K562 (cell line): ENCODE data around the gene ZNF618. TPM values are rescaled to one million over a fixed set of nuclear protein-coding genes. Genes with fewer than 3 reads are reported as not detected.

Source experiments
- ATAC-seq: fragments of 200-7000 bp; cut with Tn5 transposase; 3 replicates; pipeline ENCODE4 v1.9.1; 2020; ENCODE audit warnings: moderate library complexity
- Bru-seq: library from RNA; stranded (reverse); fragments of 400-500 nt; gene quantifications from one replicate; lab custom pipeline; 2021; lab: Mats Ljungman, UMichigan
- BruChase-seq, 2 experiments: library from RNA; stranded (reverse); fragments of 400-500 nt; gene quantifications; one replicate each; lab custom pipeline; 2021; lab: Mats Ljungman, UMichigan
- BruUV-seq: library from RNA; stranded (reverse); fragments of 400-500 nt; replicated peaks from 2 replicates; lab custom pipeline; 2021; lab: Mats Ljungman, UMichigan
- CTCF ChIA-PET: fragments of 300-600 bp; formaldehyde crosslinking; extraction: SDS; loops from one replicate; lab custom pipeline; 2021; ENCODE audit warnings: low intra/inter-chr PET ratio; lab: Yijun Ruan, JAX
- POLR2A ChIA-PET: fragments of 300-600, 350-650 bp; sonication (Branson Sonifier 250); formaldehyde crosslinking; extraction: SDS; loops from one replicate; lab custom pipeline; 2021; ENCODE audit warnings: antibody characterized with exemption, inconsistent platforms; lab: Yijun Ruan, JAX
- DNase-seq, 4 experiments: peaks; one replicate each; pipeline versions ENCODE4 v3.0.0 to v3.0.0-alpha.2; 2011 to 2018; ENCODE audit warnings: low spot score in 3 of 4, mixed read lengths in 3 of 4; ENCODE audit errors: extremely low read depth in 1 of 4
- FAIRE-seq: peaks from 2 replicates; lab custom pipeline; 2011; peaks lifted over from hg19 to GRCh38; lab: Jason Lieb, UNC
- H2AFZ ChIP-seq: 2 replicates; pipeline ENCODE4 v1.6.0; 2011; ENCODE audit warnings: low read depth, low read length, control low read depth, inconsistent platforms
- H3K27ac ChIP-seq: fragments of 200-600 bp; 3 replicates; pipeline ENCODE4 v1.8.0; 2011; ENCODE audit warnings: low read depth, mild to moderate bottlenecking, control low read depth, inconsistent platforms, low read length, moderate library complexity, mixed read lengths; ENCODE audit errors: extremely low read depth
- H3K27me3 ChIP-seq, 2 experiments: fragments of 300-600 bp in 1 of 2; 2 replicates in 1 of 2; 3 replicates in 1 of 2; pipeline versions ENCODE4 v1.6.0 to v1.8.0; 2011; ENCODE audit warnings: inconsistent platforms in 2 of 2, low read length in 2 of 2, mild to moderate bottlenecking in 1 of 2, mixed read lengths in 1 of 2, moderate library complexity in 1 of 2; ENCODE audit not compliant: control insufficient read depth in 2 of 2, insufficient read depth in 2 of 2
- H3K36me3 ChIP-seq: fragments of 300-600 bp; 3 replicates; pipeline ENCODE4 v1.8.0; 2011; ENCODE audit warnings: mild to moderate bottlenecking, low read length, inconsistent platforms; ENCODE audit not compliant: control insufficient read depth, insufficient read depth
- H3K4me1 ChIP-seq, 2 experiments: fragments of 200-600 bp in 1 of 2; replicated peaks in 1 of 2; 2 replicates in 1 of 2; 3 replicates in 1 of 2; pipeline versions ENCODE4 v1.5.1 to v1.8.0; 2011; ENCODE audit warnings: inconsistent platforms in 2 of 2, low read length in 2 of 2, mild to moderate bottlenecking in 1 of 2, mixed read lengths in 1 of 2, moderate library complexity in 1 of 2; ENCODE audit not compliant: control insufficient read depth in 2 of 2, insufficient read depth in 2 of 2
- H3K4me2 ChIP-seq: 2 replicates; pipeline ENCODE4 v1.6.1; 2011; ENCODE audit warnings: low read length, control low read depth, inconsistent platforms, mixed read lengths; ENCODE audit not compliant: insufficient read depth
- H3K4me3 ChIP-seq: fragments of 200-600 bp; sonication (generic), shearing (Covaris generic); 2 replicates; pipeline ENCODE4 v1.5.1; 2016; ENCODE audit warnings: control low read depth, inconsistent platforms
- H3K79me2 ChIP-seq: fragments of 200-600 bp; 3 replicates; pipeline ENCODE4 v1.8.0; 2011; ENCODE audit warnings: low read length, inconsistent platforms; ENCODE audit not compliant: control insufficient read depth, insufficient read depth
- H3K9ac ChIP-seq, 2 experiments: 2 replicates each; pipeline versions ENCODE4 v1.6.0 to v1.6.1; 2011; ENCODE audit warnings: low read depth in 2 of 2, low read length in 2 of 2, control low read depth in 1 of 2, inconsistent platforms in 1 of 2, mild to moderate bottlenecking in 1 of 2, mixed read lengths in 1 of 2; ENCODE audit not compliant: insufficient read depth in 1 of 2
- H3K9me1 ChIP-seq: one replicate; pipeline ENCODE4 v1.6.0; 2011; ENCODE audit warnings: inconsistent platforms, mild to moderate bottlenecking, low read length, moderate library complexity; ENCODE audit not compliant: control insufficient read depth, insufficient read depth
- H3K9me3 ChIP-seq: replicated peaks from 2 replicates; pipeline ENCODE4 v1.5.1; 2011; ENCODE audit warnings: low read depth, low read length, inconsistent platforms; ENCODE audit not compliant: control insufficient read depth, insufficient read depth
- H4K20me1 ChIP-seq: replicated peaks from 2 replicates; pipeline ENCODE4 v1.6.1; 2011; ENCODE audit warnings: low read length, inconsistent platforms, mixed read lengths; ENCODE audit not compliant: control insufficient read depth, insufficient read depth
- COPS2 ChIP-seq: fragments of 450-650 bp; conservative IDR thresholded peaks from 2 replicates; pipeline ENCODE4 v1.6.1; 2016; ENCODE audit warnings: mild to moderate bottlenecking, moderate library complexity
- HCFC1 ChIP-seq: IDR thresholded peaks from 2 replicates; pipeline ENCODE4 v1.6.1; 2012; ENCODE audit warnings: low read depth, low read length, improper control_type of control experiment
- KLF16 ChIP-seq: IDR thresholded peaks from 2 replicates; pipeline ENCODE4 v1.6.1; 2016; ENCODE audit warnings: antibody characterized with exemption
- POLR2A ChIP-seq: fragments of 450-650 bp; conservative IDR thresholded peaks from 2 replicates; pipeline ENCODE4 v1.6.1; 2016
- RBM17 ChIP-seq: fragments of 200-400 bp; formaldehyde crosslinking; IDR thresholded peaks from 2 replicates; pipeline ENCODE4 v1.6.1; 2017; ENCODE audit warnings: low read depth, mild to moderate bottlenecking, low read length, borderline replicate concordance
- ZNF197 ChIP-seq: fragments of 200-800 bp; sonication (Bioruptor generic); IDR thresholded peaks from 2 replicates; pipeline ENCODE4 v1.6.1; 2016; ENCODE audit warnings: low read depth, missing genetic modification characterization, missing compliant biosample characterization
- WGBS: fragments of 100-300 bp; shearing (Covaris generic); methylation state at CpG from one replicate; pipeline ENCODE4 v1.1.6; 2016; ENCODE audit warnings: low coverage, mixed read lengths; ENCODE audit not compliant: insufficient coverage; ENCODE audit errors: missing lambda C conversion rate; 5-methylcytosine and 5-hydroxymethylcytosine counted together
- in situ Hi-C: fragments of 300-500 bp; cut with MboI; formaldehyde crosslinking; loops from 4 replicates; pipeline ENCODE4 v1.15.0; 2018; ENCODE audit warnings: inconsistent platforms, mixed read lengths
- intact Hi-C: fragments of 100-400 bp; cut with micrococcal nuclease; formaldehyde crosslinking; loops from 2 replicates; pipeline ENCODE4 v1.14.2; 2022
- long read RNA-seq, 3 experiments: library from polyadenylated mRNA in 2 of 3; library from RNA in 1 of 3; unstranded in 2 of 3; stranded (forward) in 1 of 3; transcript quantifications; one replicate each; pipeline ENCODE4 v2.0.0, GENCODE V29; 2019 to 2022
- polyA minus RNA-seq, 3 experiments: library from RNA; depleted of rRNA, polyadenylated mRNA; stranded (reverse); fragments of >200 nt; gene quantifications; 2 replicates each; pipeline ENCODE4 v1.2.3, GENCODE V29; 2011
- polyA plus RNA-seq, 8 experiments: library from polyadenylated mRNA; depleted of rRNA in 4 of 8; stranded (reverse) in 5 of 8; unstranded in 3 of 8; fragments of >200 nt; fragmentation: Nextera tagmentation in 2 of 8; fragmentation: Illumina TruSeq in 1 of 8; extraction: Ambion mirVana in 2 of 8; extraction: Trizol in 1 of 8; gene quantifications; 2 replicates each; pipeline versions ENCODE4 v1.2.1 to v1.2.3, GENCODE V29; 2011 to 2014; ENCODE audit warnings: inconsistent platforms in 1 of 8, missing spikeins in 1 of 8
- total RNA-seq, 7 experiments: library from RNA; depleted of rRNA in 6 of 7; stranded (reverse); fragments of >200 nt in 6 of 7; fragmentation: Illumina TruSeq in 2 of 7; extraction: Trizol in 2 of 7; gene quantifications; 2 replicates each; pipeline versions ENCODE4 v1.2.1 to v1.2.3, GENCODE V29; 2011 to 2021; ENCODE audit warnings: low replicate concordance in 1 of 7
- TF ChIP-seq, protein P1 (sequence below): IDR thresholded peaks from 2 replicates; pipeline ENCODE4 v1.6.1; 2011; ENCODE audit warnings: borderline replicate concordance, low read depth, mild to moderate bottlenecking, moderate library complexity, low read length; ENCODE audit not compliant: insufficient read depth, poor library complexity, severe bottlenecking
- TF ChIP-seq, protein P2 (sequence below), 2 experiments: fragments of 450-650 bp; IDR thresholded peaks; 2 replicates each; pipeline ENCODE4 v1.6.1; 2016

Gene ZNF618, protein sequence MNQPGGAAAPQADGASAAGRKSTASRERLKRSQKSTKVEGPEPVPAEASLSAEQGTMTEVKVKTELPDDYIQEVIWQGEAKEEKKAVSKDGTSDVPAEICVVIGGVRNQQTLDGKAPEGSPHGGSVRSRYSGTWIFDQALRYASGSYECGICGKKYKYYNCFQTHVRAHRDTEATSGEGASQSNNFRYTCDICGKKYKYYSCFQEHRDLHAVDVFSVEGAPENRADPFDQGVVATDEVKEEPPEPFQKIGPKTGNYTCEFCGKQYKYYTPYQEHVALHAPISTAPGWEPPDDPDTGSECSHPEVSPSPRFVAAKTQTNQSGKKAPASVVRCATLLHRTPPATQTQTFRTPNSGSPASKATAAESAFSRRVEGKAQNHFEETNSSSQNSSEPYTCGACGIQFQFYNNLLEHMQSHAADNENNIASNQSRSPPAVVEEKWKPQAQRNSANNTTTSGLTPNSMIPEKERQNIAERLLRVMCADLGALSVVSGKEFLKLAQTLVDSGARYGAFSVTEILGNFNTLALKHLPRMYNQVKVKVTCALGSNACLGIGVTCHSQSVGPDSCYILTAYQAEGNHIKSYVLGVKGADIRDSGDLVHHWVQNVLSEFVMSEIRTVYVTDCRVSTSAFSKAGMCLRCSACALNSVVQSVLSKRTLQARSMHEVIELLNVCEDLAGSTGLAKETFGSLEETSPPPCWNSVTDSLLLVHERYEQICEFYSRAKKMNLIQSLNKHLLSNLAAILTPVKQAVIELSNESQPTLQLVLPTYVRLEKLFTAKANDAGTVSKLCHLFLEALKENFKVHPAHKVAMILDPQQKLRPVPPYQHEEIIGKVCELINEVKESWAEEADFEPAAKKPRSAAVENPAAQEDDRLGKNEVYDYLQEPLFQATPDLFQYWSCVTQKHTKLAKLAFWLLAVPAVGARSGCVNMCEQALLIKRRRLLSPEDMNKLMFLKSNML
- 5.9 and 8.1 TPM in 2 replicates for total RNA-seq (2011; cell fraction: chromatin; rRNA removed; ENCODE audit: low replicate concordance)
- 2.8 and 5.8 TPM in 2 replicates for total RNA-seq (2011; cell fraction: nucleolus; rRNA removed)
- total RNA-seq (2011; cell fraction: nucleoplasm; rRNA removed), result 4.7 and 6.1 TPM in 2 replicates
- total RNA-seq (2014; rRNA removed), result 4.4 and 5.0 TPM in 2 replicates
- 2.9 and 3.3 TPM in 2 replicates for total RNA-seq (2014; rRNA removed; fragmentation: Illumina TruSeq; extraction: Trizol)
- total RNA-seq (2015; rRNA removed; fragmentation: Illumina TruSeq; extraction: Trizol), result 3.4 and 4.0 TPM in 2 replicates
- total RNA-seq (2021), result 13.4 and 13.7 TPM in 2 replicates
- 0.04 and 0.08 TPM in 2 replicates for polyA plus RNA-seq (2011; rRNA removed)
- polyA plus RNA-seq (2011; cell fraction: cytosol; rRNA removed), result 0.06 and 0.09 TPM in 2 replicates
- polyA plus RNA-seq (2011; cell fraction: nucleus; rRNA removed), result 0.04 and 0.24 TPM in 2 replicates
- 7.5 and 7.8 TPM in 2 replicates for polyA plus RNA-seq (2012)
- 8.8 and 9.2 TPM in 2 replicates for polyA plus RNA-seq (2014; fragmentation: Illumina TruSeq; extraction: Trizol)
- under 1 TPM; 0.22 to 0.32 TPM for polyA plus RNA-seq (2014; fragmentation: Nextera tagmentation; extraction: Ambion mirVana)
- polyA plus RNA-seq (2014; rRNA removed), result 4.6 and 5.3 TPM in 2 replicates
- 0.07 TPM in 1 of 2 replicates, not detected in the other for polyA minus RNA-seq (2011; rRNA and poly(A)+ RNA removed)
- 0.36 TPM in 1 of 2 replicates, not detected in the other for polyA minus RNA-seq (2011; cell fraction: cytosol; rRNA and poly(A)+ RNA removed)
- polyA minus RNA-seq (2011; cell fraction: nucleus; rRNA and poly(A)+ RNA removed), result 0.27 TPM in 1 of 2 replicates, not detected in the other
- percentile 65 among the genes with signal in this experiment for Bru-seq, nascent RNA
- BruChase-seq, experiment 1, labeled RNA remaining after a 2-hour chase, result percentile 72 among the genes with signal in this experiment
- BruChase-seq, experiment 2, labeled RNA remaining after a 6-hour chase, result percentile 70 among the genes with signal in this experiment
- long read RNA-seq, experiment 1, full-length matches to known transcripts, result 1 of 22 reads
- long read RNA-seq, experiment 1, partial matches to known transcripts, result 7 of 22 reads
- long read RNA-seq, experiment 1, other reads (novel, unspliced or antisense), result 14 of 22 reads
- long read RNA-seq, experiment 2, partial matches to known transcripts, result 0 of 6 reads
- long read RNA-seq, experiment 2, other reads (novel, unspliced or antisense), result 6 of 6 reads
- long read RNA-seq, experiment 3, result 0 reads

DNA sequence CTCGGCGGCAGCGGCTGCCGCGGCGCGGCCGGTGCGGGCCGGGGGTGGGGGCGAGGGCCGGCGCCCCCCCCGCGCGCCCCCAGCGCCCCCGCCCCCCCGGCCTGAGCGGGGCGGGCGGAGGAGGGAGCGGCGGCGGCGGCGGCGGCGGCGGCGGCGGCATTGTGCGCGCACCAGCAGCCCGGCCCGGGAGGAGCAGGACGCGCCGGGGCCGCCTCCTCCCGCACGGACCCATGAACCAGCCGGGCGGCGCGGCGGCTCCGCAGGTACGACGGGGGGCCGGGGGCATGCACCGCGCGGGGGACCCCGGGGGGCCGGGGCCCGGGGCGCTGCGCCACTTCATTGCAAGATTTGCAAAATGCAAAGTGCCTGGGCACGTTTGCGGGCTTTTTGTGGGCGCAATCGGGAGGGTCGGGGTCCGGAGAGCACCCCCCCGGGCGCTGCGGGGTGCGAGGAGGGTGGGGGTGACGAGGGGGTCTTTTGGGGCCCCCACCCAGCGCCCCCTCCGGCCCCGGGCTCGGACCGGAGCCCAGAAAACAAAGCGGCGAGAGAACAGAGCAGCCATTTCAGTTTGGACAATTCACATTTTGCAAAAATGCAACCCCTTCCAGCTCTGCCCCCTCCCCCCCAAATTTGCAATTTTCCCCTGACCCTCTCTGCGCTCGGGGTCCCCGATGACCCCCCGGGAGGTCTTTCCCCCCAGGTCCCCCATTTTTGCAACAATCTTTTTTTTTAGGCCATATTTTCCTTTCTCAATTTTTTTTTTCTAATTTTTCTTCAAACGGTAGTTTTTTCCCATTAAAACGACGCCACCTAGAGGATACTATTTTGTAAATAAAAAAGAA is at the start of gene ZNF618:
ZNF618 (plus strand) TSS at position 159 of the 842 bp plus-strand sequence; CDS start at position 231, 72 bp downstream.
- 0% methylated on average over 3 of the region's 84 CpGs for WGBS
- POLR2A ChIA-PET, result interaction anchor here (0.6 to 1.0 kb wide), 2 partner anchors 15 to 161 kb away, joined by 3 to 4 read pairs; no protein-coding TSS in a partner anchor
- Histone ChIP-seq H3K79me2 (peaks cover 48% of the 10 kb centered on the region), H2AFZ (peak within 1 kb of the TSS; percentile 68), H3K9me1 (no peaks in the 10 kb centered on the region), H3K4me3 (peak within 1 kb of the TSS; percentile 87), H3K27me3 (no peaks in the 10 kb centered on the region; a peak in 3 of 5 replicates), H4K20me1 (no peaks in the 10 kb centered on the region), H3K4me2 (peak within 1 kb of the TSS; percentile 65; the same call in 1 of the 2 replicates), H3K9ac (peak within 1 kb of the TSS; percentile 87 to 88), H3K36me3 (no peaks in the 10 kb centered on the region), H3K9me3 (no peaks in the 10 kb centered on the region), H3K4me1 (peaks cover 0 to 14% of the 10 kb centered on the region in 2 experiments; a peak in 2 of 5 replicates), H3K27ac (peak within 1 kb of the TSS; percentile 66)
- ATAC-seq (peak; percentile 70), DNase-seq (peak; percentile 32 to 72 (median 66)), FAIRE-seq (no peak)
- intact Hi-C loops, result loop anchor here (2.0 to 10.0 kb wide), 2 partner anchors 70 to 142 kb away; no protein-coding TSS in a partner anchor
- no TSS peak for BruUV-seq
- CTCF ChIA-PET, result interaction anchor here (0.9 to 1.2 kb wide), 2 partner anchors 69 to 139 kb away, joined by 3 to 4 read pairs; no protein-coding TSS in a partner anchor
- in situ Hi-C loops, result no loop called here
- TF ChIP-seq KLF16 (no peak), HCFC1 (no peak), ZNF197 (CRISPR knock-in tag) (no peak), COPS2 (no peak), RBM17 (no peak), POLR2A (no peak)
- TF ChIP-seq, protein P1, sequence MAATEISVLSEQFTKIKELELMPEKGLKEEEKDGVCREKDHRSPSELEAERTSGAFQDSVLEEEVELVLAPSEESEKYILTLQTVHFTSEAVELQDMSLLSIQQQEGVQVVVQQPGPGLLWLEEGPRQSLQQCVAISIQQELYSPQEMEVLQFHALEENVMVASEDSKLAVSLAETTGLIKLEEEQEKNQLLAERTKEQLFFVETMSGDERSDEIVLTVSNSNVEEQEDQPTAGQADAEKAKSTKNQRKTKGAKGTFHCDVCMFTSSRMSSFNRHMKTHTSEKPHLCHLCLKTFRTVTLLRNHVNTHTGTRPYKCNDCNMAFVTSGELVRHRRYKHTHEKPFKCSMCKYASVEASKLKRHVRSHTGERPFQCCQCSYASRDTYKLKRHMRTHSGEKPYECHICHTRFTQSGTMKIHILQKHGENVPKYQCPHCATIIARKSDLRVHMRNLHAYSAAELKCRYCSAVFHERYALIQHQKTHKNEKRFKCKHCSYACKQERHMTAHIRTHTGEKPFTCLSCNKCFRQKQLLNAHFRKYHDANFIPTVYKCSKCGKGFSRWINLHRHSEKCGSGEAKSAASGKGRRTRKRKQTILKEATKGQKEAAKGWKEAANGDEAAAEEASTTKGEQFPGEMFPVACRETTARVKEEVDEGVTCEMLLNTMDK, result no peak
- TF ChIP-seq, protein P2, sequence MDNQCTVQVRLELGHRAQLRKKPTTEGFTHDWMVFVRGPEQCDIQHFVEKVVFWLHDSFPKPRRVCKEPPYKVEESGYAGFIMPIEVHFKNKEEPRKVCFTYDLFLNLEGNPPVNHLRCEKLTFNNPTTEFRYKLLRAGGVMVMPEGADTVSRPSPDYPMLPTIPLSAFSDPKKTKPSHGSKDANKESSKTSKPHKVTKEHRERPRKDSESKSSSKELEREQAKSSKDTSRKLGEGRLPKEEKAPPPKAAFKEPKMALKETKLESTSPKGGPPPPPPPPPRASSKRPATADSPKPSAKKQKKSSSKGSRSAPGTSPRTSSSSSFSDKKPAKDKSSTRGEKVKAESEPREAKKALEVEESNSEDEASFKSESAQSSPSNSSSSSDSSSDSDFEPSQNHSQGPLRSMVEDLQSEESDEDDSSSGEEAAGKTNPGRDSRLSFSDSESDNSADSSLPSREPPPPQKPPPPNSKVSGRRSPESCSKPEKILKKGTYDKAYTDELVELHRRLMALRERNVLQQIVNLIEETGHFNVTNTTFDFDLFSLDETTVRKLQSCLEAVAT (IDR thresholded peaks at IDR 0.05), result 0 out of 4 replicates have a peak, but pooled peaks of 1 of the 2 experiments have one; percentile 32
